ENCODE results near the gene WDR11.
"Not testable (repeated sequence)": the region's sequence is repeated elsewhere in the genome, so short reads cannot be mapped to it uniquely, and the experiment has no call there.

The WDR11 gene

DNA sequence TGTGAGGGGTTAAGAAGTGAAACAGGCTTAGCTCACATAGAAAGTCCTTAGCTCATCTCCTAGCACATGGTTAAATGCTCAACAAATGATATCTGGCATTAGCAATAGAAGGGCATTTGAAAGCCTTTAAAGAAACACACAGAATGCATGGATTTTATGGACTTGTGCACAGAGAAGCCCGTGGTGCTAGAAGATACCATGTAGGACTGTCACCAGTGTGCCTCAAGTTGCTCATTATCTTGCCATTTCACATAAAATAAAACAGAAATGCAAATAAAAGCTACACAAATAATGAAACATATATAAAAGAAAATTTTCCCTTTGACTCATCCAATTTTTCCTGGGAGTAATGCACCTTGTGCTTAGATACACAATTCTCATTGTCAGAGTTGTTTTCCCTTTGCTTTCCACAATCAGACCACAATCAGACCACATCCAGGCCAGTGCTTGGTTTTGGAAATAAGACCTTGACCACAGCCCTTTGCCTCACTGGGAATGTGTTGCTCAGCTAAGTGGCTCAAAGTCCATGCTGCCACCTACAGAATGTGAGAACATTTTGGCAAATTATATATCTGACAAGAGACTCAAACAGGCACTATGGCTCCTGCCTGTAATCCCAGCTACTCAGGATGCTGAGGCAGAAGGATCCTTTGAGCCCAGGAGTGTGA lies 9.5 kb upstream of the WDR11 start:
- no peak for DNase-seq

- no peak for DNase-seq
These were observed 3.2 kb downstream of the WDR11 start for GRCh38 chr10:120854388-120854787.

GRCh38 chr10:120861178-120861855 lies 10.2 kb downstream of the WDR11 start:
- DNase-seq: no peak

DNA sequence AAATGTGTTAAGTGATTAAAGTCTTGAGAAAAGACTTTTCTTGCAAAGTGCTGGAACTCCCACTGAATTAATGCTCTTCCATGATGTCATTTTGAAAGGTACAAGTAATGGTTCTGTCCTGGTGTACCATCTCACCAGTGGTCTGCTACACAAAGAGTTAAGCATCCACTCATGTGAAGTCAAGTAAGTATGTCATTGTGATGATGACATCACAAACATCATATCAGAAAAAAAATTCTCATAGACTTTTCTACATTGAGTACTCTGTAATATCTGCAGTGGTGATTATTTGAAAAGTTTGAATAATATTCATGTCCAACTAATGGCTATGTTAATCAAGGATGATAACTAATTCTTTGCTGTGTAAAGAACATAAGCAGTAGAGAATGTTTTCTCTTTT lies 22.6 kb downstream of the WDR11 start:
- no peak for DNase-seq

DNA sequence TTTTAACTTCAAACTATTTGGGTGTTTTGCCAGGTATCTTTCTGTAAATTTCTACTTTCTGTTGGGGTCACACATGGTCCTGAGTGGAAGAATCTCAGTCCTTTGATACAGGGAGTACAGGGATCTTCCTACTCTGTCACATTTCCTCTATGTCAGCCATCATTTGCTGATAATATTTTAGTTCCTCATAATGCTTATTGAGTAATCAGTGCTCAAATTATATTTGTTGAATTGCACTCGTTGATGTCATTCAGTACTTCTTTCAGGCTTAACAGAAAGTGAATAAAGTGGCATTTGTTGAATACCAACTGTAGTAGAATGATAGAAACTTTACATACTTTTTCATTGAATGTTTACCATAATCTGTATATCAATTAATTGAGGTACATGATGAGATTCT lies 31.9 kb downstream of the WDR11 start:
- no peak for DNase-seq

DNA sequence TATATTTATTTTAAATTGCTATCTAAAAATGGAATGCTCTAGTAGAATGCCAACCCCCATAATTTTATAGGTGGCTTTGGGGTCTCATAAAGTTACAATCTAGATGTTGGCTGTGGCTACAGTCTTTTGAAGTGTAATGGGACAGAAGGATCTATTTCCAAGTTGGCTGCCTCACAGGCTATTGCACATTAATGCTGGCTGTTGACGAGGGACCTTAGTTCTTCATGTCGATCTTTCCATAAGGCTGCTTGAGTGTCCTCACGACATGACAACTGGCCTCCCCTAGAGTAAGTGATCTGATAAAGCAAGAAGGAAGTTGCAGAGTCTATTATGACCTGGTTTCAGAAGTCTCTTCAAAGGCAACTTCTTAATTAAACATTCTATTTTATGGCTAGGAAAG lies 36.3 kb downstream of the WDR11 start:
- no peak for DNase-seq

GRCh38 chr10:120891365-120891764 lies 40.2 kb downstream of the WDR11 start:
- no peak for DNase-seq

- DNase-seq: no peak
These were observed 43.4 kb downstream of the WDR11 start for GRCh38 chr10:120894556-120894955.

DNA sequence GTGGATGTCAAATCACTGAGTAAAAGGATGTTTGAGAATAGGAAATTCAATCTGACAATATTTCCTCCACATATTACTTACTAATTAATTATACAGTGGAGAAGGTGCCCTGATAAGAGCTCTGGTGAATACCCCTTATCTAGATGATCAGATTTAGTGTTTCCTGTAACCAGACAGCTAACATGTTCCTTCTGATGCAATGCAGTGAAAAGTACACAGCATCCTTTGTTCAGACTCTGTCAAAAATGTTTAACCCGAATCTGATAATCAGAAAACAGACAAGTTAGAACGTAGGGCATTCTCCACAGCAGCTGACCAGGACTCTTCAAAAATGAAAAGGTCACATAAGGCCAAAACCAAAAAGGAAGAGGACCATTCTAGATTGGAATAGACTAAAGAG lies 46.2 kb downstream of the WDR11 start:
- DNase-seq: no peak

GRCh38 chr10:120905268-120905667 lies 54.1 kb downstream of the WDR11 start:
- DNase-seq: no peak

GRCh38 chr10:120917521-120918250 lies 66.5 kb downstream of the WDR11 start:
- DNase-seq: no peak

- not testable (repeated sequence) for DNase-seq
These were observed 72.7 kb downstream of the WDR11 start for GRCh38 chr10:120923886-120924285.

GRCh38 chr10:120926611-120927010 lies 75.4 kb downstream of the WDR11 start:
- no peak for DNase-seq

GRCh38 chr10:120927352-120927751 lies 76.2 kb downstream of the WDR11 start:
- no peak for DNase-seq

DNA sequence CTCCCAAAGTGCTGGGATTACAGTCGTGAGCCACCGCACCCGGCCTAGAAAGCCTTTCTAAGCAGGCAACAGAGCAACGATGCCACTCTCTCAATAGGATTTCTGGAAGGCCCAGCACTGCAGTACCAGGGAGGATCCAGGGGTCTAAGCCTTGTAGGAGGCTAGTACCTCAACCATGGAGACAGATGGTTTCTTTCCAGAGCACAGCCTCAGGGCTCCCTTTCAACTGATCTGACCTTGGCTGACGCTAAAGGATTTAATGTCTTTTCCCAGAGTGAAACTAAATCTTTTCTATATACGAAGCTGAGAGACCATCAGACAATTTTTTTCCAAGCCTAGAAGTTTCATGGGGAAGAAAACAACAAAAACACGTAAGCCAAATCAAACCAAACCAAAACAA lies 78.0 kb downstream of the WDR11 start:
- no peak for DNase-seq

GRCh38 chr10:120931423-120931822 lies 80.3 kb downstream of the WDR11 start:
- DNase-seq: no peak

DNA sequence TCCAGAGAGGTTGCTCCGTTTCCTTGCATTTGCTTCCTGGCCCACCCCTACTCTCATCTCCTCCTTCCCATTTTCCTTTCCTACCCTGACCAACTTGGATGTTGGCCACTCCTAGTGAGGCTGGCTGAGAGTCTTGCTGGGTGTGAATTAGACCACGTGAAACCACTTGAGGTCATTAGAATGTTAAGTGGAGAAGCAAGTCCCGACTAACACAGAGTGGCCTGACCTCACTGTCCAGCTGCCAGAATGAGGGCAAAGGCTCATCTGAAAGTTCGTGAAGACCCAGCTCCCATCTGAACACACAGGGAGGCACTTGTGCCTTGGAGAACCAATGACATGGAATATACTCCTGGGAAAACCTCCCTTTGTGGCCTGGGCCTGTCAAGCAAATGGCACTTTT lies 80.8 kb downstream of the WDR11 start:
- DNase-seq: no peak

DNA sequence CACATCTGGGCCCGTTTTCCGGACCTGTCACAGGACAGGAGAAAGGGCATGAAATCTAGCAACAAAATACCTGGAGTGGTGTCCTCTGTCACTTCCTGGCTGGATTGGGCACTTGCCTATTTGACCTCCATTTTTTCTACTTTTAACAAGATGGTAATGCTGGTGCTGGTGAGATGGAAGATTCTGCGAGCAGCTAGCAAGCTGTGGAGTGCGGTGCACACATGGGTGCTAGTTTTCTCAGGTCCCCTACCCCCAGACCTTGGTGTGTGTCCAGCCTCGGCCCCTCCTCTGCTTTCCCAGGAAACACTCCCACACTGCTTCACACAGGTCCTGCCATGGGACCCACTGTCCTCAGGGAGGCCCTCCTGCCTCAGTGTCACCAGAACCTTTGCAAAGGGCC lies 87.7 kb downstream of the WDR11 start:
- no peak for DNase-seq

DNA sequence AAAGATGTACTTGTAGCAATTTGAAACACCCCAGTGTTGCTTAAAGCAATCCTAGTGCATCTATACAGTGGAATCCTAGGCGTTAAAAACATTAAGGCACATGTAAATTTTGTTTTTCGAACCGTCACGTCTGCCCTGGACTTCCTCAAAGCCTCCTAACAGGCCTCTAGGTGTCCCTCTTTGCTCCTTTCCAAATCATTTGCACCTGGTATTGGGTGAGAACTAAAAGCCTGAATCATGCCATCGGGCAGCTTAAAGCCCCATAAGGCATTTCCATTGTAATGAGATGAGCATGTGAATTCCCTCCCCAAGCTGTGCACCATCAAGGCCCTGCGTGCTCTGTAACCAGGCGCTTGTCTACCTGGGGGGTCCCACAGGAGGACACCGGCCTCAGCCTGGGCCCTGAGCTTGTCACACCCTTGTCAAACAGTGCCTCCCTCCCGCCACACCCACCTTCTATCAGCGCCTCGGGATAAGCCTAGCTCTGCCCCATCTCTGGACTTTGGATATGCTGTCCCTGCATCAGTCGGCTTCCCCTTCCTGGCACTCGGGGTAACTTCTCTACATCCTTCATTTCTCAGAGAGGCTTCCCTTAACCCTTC lies 89.2 kb downstream of the WDR11 start:
- DNase-seq: no peak

GRCh38 chr10:120941501-120941900 lies 90.3 kb downstream of the WDR11 start:
- DNase-seq: no peak

GRCh38 chr10:120942806-120943413 lies 91.7 kb downstream of the WDR11 start:
- DNase-seq: peak; percentile 21 to 49

DNA sequence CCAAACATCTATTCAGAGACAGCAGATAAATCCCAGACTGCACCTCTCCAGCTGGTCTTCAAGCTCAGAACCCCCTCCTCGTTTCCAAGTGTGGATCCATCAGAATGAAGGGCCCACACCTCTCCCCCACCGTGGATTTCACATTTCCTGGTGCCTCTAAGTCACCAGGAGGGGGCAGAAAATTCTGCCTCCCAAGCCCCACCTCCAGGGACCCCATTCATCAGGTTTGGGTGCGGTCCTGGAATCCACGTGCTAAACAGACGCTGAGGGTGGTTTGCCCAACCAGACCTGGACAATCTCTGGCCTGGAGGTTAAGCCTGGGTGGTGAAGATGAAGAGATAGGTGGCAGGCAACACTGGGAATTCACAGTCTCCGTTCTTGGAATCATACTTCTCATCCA lies 92.4 kb downstream of the WDR11 start:
- DNase-seq: no peak

- no peak for DNase-seq
These were observed 93.5 kb downstream of the WDR11 start for GRCh38 chr10:120944586-120945125.
